AG08396 (cell line): ENCODE measurements around the gene EXD2.
A peak's percentile ranks its signal among the peaks of the same experiment; 100 is the strongest.
"Not testable (repeated sequence)": the region's sequence is repeated elsewhere in the genome, so short reads cannot be mapped to it uniquely, and the experiment has no call there.

Experiments used
- DNase-seq: peaks from one replicate; pipeline ENCODE4 v3.0.0; 2012; ENCODE audit warnings: low spot score, mixed read lengths

EXD2 gene

GRCh38 chr14:69191340-69192111 lies at the start of gene EXD2:
Gene EXD2, plus strand, starts transcription at chr14:69191498. Its CDS starts 17,973 bp downstream, at chr14:69209471.
- peak; percentile 92 for DNase-seq

- no peak for DNase-seq
Measured at GRCh38 chr14:69141550-69141949, 49.7 kb upstream of the EXD2 start.

- no peak for DNase-seq
Measured at GRCh38 chr14:69142101-69142500, 49.2 kb upstream of the EXD2 start.

GRCh38 chr14:69149461-69150244 lies 41.6 kb upstream of the EXD2 start:
- DNase-seq, result no peak

- DNase-seq, result peak; percentile 90
Measured at GRCh38 chr14:69151458-69152180, 39.7 kb upstream of the EXD2 start.

- peak; percentile 45 for DNase-seq
Measured at GRCh38 chr14:69152181-69152901, 39.0 kb upstream of the EXD2 start.

- DNase-seq, result no peak
Measured at GRCh38 chr14:69152902-69153151, 38.5 kb upstream of the EXD2 start, which contains the start of gene DCAF5. Gene DCAF5, minus strand, starts transcription at chr14:69153119. Its CDS starts 141 bp downstream, at chr14:69152978.

- DNase-seq, result peak; percentile 97
Measured at GRCh38 chr14:69153152-69153872, 38.0 kb upstream of the EXD2 start.

- DNase-seq, result peak; percentile 25
Measured at GRCh38 chr14:69153873-69154270, 37.4 kb upstream of the EXD2 start.

- peak; percentile 17 for DNase-seq
Measured at GRCh38 chr14:69154779-69155178, 36.5 kb upstream of the EXD2 start.

GRCh38 chr14:69156224-69156623 lies 35.1 kb upstream of the EXD2 start:
- DNase-seq, result no peak

- DNase-seq, result no peak
Measured at GRCh38 chr14:69161590-69161989, 29.7 kb upstream of the EXD2 start.

- DNase-seq, result not testable (repeated sequence)
Measured at GRCh38 chr14:69165787-69166186, 25.5 kb upstream of the EXD2 start.

- DNase-seq, result no peak
Measured at GRCh38 chr14:69170839-69171238, 20.5 kb upstream of the EXD2 start.

- no peak for DNase-seq
Measured at GRCh38 chr14:69171569-69171968, 19.7 kb upstream of the EXD2 start.

- no peak for DNase-seq
Measured at GRCh38 chr14:69175130-69175529, 16.2 kb upstream of the EXD2 start.

- DNase-seq, result no peak
Measured at GRCh38 chr14:69181491-69181890, 9.8 kb upstream of the EXD2 start.

- DNase-seq, result not testable (repeated sequence)
Measured at GRCh38 chr14:69182580-69182979, 8.7 kb upstream of the EXD2 start.

- DNase-seq, result no peak
Measured at GRCh38 chr14:69183735-69184134, 7.6 kb upstream of the EXD2 start.

- DNase-seq, result no peak
Measured at GRCh38 chr14:69190191-69190590, 1.1 kb upstream of the EXD2 start.

- DNase-seq, result no peak
Measured at GRCh38 chr14:69193721-69194120, 2.4 kb downstream of the EXD2 start.
